GM20000 (cell line): Measurements from ENCODE around the gene AIFM1.
A peak's percentile ranks its signal among the peaks of the same experiment; 100 is the strongest.

Source experiments
- DNase-seq: peaks from one replicate; pipeline ENCODE4 v3.0.0; 2012; ENCODE audit warnings: low spot score
- CTCF ChIP-seq: IDR thresholded peaks from 2 replicates; pipeline ENCODE4 v1.5.1; 2012; ENCODE audit warnings: mild to moderate bottlenecking, control low read depth; ENCODE audit errors: extremely low read depth, missing control alignments

The AIFM1 gene

DNA sequence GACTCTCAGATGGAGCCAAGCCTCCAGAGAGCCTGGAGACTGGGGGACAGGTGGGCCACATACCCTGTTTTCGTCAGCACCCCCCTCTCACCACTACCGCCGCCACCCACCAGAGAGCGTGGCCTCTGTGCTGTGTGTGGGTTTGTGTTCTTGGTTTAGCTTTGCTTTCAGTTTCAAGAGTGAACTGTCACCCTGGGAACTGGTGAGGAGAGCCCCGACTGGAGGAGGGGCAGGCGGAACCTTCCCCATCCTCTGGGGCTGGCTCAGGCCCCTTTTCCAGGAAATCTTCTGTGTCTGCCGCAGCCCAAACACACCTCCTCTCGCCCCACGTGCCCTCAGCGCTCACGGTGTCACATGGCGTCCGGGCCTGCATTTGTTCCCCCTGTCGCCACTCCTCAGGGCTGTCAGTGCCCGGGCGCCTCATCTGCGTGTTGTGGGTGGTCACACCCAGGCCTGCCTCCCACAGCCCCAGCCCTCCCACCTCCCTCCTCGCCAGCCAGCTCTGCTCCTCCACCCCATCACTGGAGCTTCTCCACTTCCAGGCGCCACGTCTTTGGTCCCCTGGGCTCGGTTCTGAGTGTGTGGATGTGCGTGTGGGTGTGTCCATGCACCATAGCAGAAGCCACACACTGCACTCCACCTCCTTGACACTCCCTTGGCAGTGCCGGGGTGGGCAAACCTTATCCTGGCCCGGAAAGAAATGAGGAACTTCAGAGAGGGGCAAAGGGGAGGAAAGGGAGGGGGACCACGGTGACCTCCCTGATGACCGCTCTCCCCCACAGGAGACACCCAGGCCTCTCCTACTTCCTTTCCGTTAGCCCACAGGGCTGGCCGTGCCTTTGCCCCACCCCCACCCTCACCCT lies 83.2 kb downstream of the AIFM1 start:
- TF ChIP-seq CTCF, result no peak

GRCh38 chrX:130081421-130082045 lies 84.1 kb downstream of the AIFM1 start:
- TF ChIP-seq CTCF, result no peak
- no peak for DNase-seq

More for the DNA sequence above, 83.2 kb downstream of the AIFM1 start:
- peak; percentile 60 for DNase-seq

DNA sequence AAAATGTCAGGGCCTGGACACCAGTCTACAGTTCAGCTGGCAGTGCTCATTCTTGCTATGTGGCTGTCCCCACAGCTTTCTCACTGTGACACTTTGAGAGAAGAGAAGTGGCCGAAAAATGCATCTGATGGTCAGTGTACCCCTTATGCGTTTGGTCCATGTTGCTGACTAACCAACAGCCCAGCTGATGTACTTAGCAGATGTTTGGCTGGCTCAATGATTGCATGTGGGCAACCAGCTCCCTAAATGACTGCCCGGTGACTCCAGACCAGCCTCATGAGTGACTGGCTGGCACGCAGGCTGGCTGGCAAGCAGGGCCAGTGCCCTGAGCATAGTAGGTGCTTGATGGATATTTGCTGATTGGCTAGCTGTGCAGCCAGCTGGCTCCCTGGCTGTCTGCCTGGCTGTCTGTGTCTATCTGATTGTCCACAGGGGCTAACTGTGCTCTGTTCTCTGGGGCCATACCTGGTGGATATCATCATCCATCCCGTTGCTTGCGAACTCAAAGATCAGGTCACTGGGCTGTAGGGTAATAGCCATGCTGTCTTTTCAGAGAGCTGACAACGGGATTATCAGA lies 84.8 kb downstream of the AIFM1 start:
- no peak for TF ChIP-seq CTCF

DNA sequence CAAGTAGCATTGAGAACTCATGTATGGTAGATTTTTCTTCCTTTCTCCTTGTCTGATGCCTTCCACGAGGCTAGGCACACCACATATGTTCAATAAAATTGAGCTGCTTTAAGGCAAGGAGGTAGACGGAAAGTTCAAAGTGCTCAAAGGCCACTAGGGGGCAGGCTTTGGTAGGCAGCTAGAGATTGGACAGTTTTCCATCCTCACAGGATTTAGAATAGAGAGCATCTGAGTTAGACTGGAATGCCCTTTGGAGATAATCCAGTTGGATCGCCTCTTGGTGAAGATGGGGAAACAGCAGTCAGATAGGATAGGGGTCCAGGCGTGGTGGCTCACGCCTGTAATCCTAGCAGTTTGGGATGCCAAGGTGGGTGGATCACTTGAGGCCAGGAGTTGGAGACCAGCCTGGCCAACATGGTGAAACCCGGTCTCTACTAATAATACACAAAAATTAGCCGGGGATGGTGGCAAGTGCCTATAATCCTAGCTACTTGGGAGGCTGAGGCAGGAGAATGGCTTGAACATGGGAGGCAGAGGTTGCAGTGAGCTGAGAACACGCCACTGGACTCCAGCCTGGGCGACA lies 85.7 kb downstream of the AIFM1 start:
- TF ChIP-seq CTCF, result peak; percentile 58
- peak; percentile 44 for DNase-seq

More for the DNA sequence above, 84.8 kb downstream of the AIFM1 start:
- no peak for DNase-seq
